ENCODE results near the gene CNTNAP5. TPM values are rescaled to one million over a fixed set of nuclear protein-coding genes. Genes with fewer than 3 reads are reported as not detected.

CNTNAP5 gene
- total RNA-seq, 1 donor from 2014 or later = not detected

DNA sequence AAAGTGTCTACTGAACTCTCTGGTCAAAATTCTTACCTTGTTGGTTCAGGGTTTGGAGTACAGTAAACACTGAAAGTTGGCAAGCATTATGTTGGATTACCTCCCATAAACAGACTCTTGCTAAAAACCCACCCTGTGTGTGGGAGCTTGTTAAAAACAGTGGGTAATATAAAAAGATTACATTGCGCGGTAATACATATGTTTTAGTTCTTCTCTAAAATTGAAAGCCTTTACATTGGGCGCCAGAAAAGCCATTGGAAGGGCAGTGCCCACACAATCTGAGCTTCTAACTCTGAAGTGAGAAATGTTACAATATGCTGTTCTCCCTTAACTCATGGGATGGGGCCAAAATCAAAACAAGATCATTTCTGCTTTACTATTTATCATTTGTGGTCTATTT, 510.7 kb downstream of the CNTNAP5 start:
- H3K27me3 Mint-ChIP-seq (ENCODE audit: unreplicated experiment) = no peaks in the 10 kb centered on the region
- no peak for TF ChIP-seq CTCF (IDR thresholded peaks at IDR 0.05)
- no peaks in the 10 kb centered on the region for H3K36me3 Mint-ChIP-seq (ENCODE audit: unreplicated experiment)
- H3K9me3 Mint-ChIP-seq (ENCODE audit: unreplicated experiment) = peaks cover 47% of the 10 kb centered on the region
- no peak overlapping the region for H3K4me3 Mint-ChIP-seq (ENCODE audit: unreplicated experiment)
- no peak overlapping the region for H3K27ac Mint-ChIP-seq (ENCODE audit: unreplicated experiment)
- no peak for DNase-seq (ENCODE audit: extremely low spot score, unreplicated experiment)
- no peaks in the 10 kb centered on the region for H3K4me1 Mint-ChIP-seq (ENCODE audit: unreplicated experiment)

DNA sequence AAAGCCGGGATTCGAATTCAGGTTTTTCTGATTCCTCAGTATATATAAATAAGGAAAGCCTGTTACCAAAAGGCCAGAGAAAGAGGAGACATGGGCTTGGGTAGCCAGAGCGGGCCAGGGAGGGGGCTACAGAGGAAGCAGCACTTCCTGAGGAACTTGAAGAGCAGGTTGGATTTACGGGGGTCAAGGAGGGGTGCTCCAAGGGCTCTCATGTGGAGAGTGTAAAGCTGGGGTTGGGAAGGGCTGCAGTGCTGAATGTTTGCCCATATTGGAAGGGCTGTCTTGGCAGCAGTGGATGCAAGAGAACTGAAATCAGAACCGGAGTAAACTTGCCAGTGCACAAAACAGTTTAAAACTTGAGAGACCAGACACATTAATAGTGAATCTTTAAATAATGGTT, 511.5 kb downstream of the CNTNAP5 start:
- H3K27me3 Mint-ChIP-seq (ENCODE audit: unreplicated experiment) = no peaks in the 10 kb centered on the region
- H3K9me3 Mint-ChIP-seq (ENCODE audit: unreplicated experiment) = peaks cover 47% of the 10 kb centered on the region
- no peak overlapping the region for H3K4me3 Mint-ChIP-seq (ENCODE audit: unreplicated experiment)
- H3K36me3 Mint-ChIP-seq (ENCODE audit: unreplicated experiment) = no peaks in the 10 kb centered on the region
- no peak overlapping the region for H3K27ac Mint-ChIP-seq (ENCODE audit: unreplicated experiment)
- no peak for DNase-seq (ENCODE audit: extremely low spot score, unreplicated experiment)
- TF ChIP-seq CTCF (IDR thresholded peaks at IDR 0.05) = no peak
- H3K4me1 Mint-ChIP-seq (ENCODE audit: unreplicated experiment) = no peaks in the 10 kb centered on the region

DNA sequence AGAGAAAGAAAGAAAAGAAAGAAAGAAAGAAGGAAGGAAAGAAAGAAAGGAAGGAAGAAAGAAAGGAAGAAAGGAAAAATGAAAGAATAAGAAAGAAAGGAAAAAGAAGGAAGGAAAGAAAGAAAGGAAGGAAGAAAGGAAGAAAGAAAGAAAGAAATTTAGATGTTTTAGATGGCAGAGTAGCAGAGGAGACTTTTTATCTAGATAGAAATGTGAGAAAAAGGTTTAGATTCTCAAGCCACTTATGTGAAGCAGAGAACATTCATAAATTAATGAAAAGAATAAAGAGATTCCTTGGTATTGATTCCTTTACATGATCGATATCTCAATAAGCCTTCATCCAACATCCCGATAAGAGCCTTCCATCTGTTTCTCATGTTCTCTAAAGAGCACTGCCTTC, 513.5 kb downstream of the CNTNAP5 start:
- no peaks in the 10 kb centered on the region for H3K36me3 Mint-ChIP-seq (ENCODE audit: unreplicated experiment)
- DNase-seq (ENCODE audit: extremely low spot score, unreplicated experiment) = no peak
- no peaks in the 10 kb centered on the region for H3K4me1 Mint-ChIP-seq (ENCODE audit: unreplicated experiment)
- no peak overlapping the region for H3K4me3 Mint-ChIP-seq (ENCODE audit: unreplicated experiment)
- no peaks in the 10 kb centered on the region for H3K27me3 Mint-ChIP-seq (ENCODE audit: unreplicated experiment)
- TF ChIP-seq CTCF (IDR thresholded peaks at IDR 0.05) = no peak
- no peak overlapping the region for H3K27ac Mint-ChIP-seq (ENCODE audit: unreplicated experiment)
- peaks cover 49% of the 10 kb centered on the region for H3K9me3 Mint-ChIP-seq (ENCODE audit: unreplicated experiment)

GRCh38 chr2:124540805-124541204, 515.7 kb downstream of the CNTNAP5 start:
- H3K36me3 Mint-ChIP-seq (ENCODE audit: unreplicated experiment) = no peaks in the 10 kb centered on the region
- no peak for DNase-seq (ENCODE audit: extremely low spot score, unreplicated experiment)
- H3K9me3 Mint-ChIP-seq (ENCODE audit: unreplicated experiment) = peaks cover 42% of the 10 kb centered on the region
- TF ChIP-seq CTCF (IDR thresholded peaks at IDR 0.05) = no peak
- H3K4me3 Mint-ChIP-seq (ENCODE audit: unreplicated experiment) = no peak overlapping the region
- no peak overlapping the region for H3K27ac Mint-ChIP-seq (ENCODE audit: unreplicated experiment)
- no peaks in the 10 kb centered on the region for H3K4me1 Mint-ChIP-seq (ENCODE audit: unreplicated experiment)
- no peaks in the 10 kb centered on the region for H3K27me3 Mint-ChIP-seq (ENCODE audit: unreplicated experiment)

DNA sequence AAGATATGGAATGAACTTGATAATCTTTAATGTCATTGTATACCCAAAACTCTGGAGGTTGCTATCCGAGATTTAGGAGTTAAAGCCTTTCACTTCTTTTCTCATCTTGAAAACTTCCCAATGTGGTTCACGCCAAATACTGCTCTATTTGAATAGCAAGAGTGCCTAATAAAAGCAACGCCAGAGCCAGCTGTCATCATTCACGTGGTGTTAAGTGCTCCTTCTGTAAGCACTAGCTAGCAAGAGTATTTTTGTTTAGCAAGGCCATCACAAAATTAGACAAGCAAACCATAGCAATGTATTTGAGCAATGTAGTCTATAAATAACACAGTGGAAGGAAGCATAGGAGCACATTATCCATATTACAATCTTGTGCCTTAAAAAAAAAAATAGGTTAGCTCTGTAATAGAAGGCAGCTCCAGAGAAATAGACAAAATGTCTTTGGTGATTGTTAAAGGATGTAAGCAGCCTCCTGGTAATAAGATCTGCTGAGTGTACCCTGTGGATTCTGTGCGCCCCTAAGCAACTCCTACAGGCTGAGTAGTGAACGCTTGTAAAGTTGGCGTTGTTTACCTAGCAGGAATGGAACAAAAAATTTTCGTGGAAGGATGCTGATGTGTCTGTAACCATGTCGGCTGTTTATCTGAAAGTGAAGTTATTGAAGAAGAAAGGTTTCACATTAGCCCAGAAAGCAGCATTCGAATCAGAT, 518.0 kb downstream of the CNTNAP5 start:
- no peak for TF ChIP-seq CTCF (IDR thresholded peaks at IDR 0.05)
- no peak for DNase-seq (ENCODE audit: extremely low spot score, unreplicated experiment)
- Mint-ChIP-seq H3K36me3 (ENCODE audit: unreplicated experiment) (no peaks in the 10 kb centered on the region), H3K4me3 (ENCODE audit: unreplicated experiment) (no peak overlapping the region), H3K9me3 (ENCODE audit: unreplicated experiment) (peaks cover 48% of the 10 kb centered on the region), H3K4me1 (ENCODE audit: unreplicated experiment) (no peaks in the 10 kb centered on the region), H3K27ac (ENCODE audit: unreplicated experiment) (no peak overlapping the region), H3K27me3 (ENCODE audit: unreplicated experiment) (no peaks in the 10 kb centered on the region)
